ENCODE results near the gene BLACAT1. TPM values are rescaled to one million over a fixed set of nuclear protein-coding genes. Genes with fewer than 3 reads are reported as not detected.

BLACAT1 gene
- total and polyA plus RNA-seq, 12 donors = 0.03 to 0.08 (median 0.06) TPM; not detected in 8

DNA sequence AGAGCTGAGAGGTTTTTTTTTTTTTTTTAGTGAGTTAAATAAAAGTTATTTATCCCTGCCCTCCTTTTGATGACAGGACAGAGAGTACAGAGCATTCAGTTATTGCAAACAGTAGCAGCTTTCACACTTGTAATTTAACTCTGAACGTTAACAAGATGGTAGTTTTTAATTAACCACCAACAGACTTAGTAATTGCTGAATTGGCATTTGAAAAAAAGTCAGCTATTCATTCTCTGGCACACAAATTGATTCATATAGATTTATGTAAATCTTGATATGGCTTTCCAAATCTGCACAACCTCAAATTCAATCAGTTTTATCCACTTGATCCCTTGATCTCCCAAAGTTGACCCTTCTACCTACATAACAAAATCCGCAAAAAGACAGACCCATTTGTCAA, 34.9 kb downstream of the BLACAT1 start:
- Histone ChIP-seq H3K27ac (no peak overlapping the region), H3K4me1 (replicated peaks in 1 of 2) (no peaks in the 10 kb centered on the region), H3K9me3 (replicated peaks in 1 of 3) (no peaks in the 10 kb centered on the region), H3K27me3 (no peaks in the 10 kb centered on the region), H3K4me3 (no peak overlapping the region), H3K36me3 (replicated peaks in 1 of 2) (no peaks in the 10 kb centered on the region)
- intact Hi-C loops (cut with DNase I) = no loop called here
- no peak for DNase-seq
- 70 to 80% (median 77%) methylated on average over 2 of the region's 2 CpGs for WGBS, 4 donors
- TF ChIP-seq CTCF (IDR thresholded peaks at IDR 0.05) (no peak), POLR2A (IDR thresholded peaks at IDR 0.05) (no peak)

- peak in 2 of 7 donors; percentile 26 to 35 for DNase-seq
- Histone ChIP-seq H3K4me1 (replicated peaks in 1 of 2) (no peaks in the 10 kb centered on the region), H3K4me3 (no peak overlapping the region), H3K36me3 (replicated peaks in 1 of 2) (no peaks in the 10 kb centered on the region), H3K27ac (no peak overlapping the region), H3K27me3 (no peaks in the 10 kb centered on the region), H3K9me3 (replicated peaks in 1 of 3) (no peaks in the 10 kb centered on the region)
- intact Hi-C loops (cut with DNase I) = no loop called here
- TF ChIP-seq CTCF (IDR thresholded peaks at IDR 0.05) (no peak), POLR2A (IDR thresholded peaks at IDR 0.05) (no peak)
- WGBS, 4 donors = 61 to 76% (median 69%) methylated on average over 8 to 10 of the region's 10 CpGs
Measured at GRCh38 chr1:205417870-205418635, 37.8 kb downstream of the BLACAT1 start.

DNA sequence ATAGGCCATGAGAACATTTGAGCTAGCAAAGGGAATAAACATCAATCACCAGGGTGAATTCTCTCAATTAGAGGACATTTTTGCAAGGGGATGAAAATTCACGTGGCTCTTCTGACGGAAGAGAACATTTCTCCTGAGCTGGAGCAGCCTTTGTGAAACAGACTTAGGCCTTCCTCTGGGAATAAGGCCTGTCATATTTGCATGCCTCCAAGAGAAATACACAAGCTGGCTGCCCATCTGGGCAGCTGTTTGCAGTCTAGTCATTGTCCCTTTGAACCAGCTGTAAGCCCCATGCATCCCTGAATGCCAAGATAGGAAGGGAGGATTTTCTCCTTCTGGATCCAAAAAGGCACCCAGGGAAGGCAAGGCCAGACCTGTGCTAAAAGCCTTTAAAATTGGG, 39.5 kb downstream of the BLACAT1 start:
- Histone ChIP-seq H3K36me3 (replicated peaks in 1 of 2) (no peaks in the 10 kb centered on the region), H3K4me1 (replicated peaks in 1 of 2) (no peaks in the 10 kb centered on the region), H3K4me3 (no peak overlapping the region), H3K27me3 (no peaks in the 10 kb centered on the region), H3K27ac (peak overlapping the region in 2 of 5 donors; percentile 38 to 69), H3K9me3 (replicated peaks in 1 of 3) (no peaks in the 10 kb centered on the region)
- WGBS, 4 donors = 50 to 82% (median 61%) methylated on average over 2 of the region's 2 CpGs
- no peak for DNase-seq
- TF ChIP-seq CTCF (IDR thresholded peaks at IDR 0.05) (no peak), POLR2A (IDR thresholded peaks at IDR 0.05) (no peak)
- intact Hi-C loops (cut with DNase I) = no loop called here

DNA sequence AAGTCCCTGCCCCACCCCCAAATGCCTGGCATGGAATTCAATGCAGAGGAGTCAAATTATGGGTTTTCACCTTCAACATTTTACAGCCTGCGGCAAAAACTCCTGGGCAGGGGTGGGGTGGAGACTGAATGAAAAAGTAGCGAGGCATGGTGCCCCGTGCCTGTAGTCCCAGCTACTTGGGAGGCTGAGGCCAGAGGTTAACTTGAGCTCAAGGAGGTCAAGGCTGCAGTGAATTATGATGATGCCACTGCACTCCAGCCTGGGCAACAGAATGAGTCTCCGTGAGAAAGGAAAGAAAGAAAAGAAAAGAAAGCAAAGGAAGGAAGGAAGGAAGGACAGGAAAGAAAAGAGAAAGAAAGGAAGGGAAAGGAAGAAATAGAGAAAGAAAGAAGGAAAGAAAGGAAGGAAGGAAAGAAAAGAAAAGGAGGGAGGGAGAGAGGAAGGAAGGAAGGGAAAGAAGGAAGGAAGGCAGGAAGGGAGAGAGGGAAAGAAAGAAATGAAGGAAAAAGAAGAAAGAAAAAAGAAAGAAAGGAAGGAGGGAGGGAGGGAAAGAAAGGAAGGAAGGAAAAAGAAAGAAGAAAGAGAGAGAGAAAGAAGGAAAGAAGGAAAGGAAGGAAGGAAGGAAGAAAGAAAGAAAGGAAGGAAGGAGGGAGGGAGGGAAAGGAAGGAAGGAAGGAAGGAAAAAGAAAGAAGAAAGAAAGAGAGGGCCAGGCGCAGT, 45.1 kb downstream of the BLACAT1 start:
- DNase-seq = peak in 4 of 7 donors; percentile 23 to 41 (median 26)
- peaks cover 0 to 9% of the 10 kb centered on the region in 2 donors for H3K4me1 ChIP-seq (replicated peaks in 1 of 2)
- intact Hi-C loops (cut with DNase I) = no loop called here
- TF ChIP-seq CTCF (IDR thresholded peaks at IDR 0.05) (no peak), POLR2A (IDR thresholded peaks at IDR 0.05) (no peak)
- no peaks in the 10 kb centered on the region for H3K27me3 ChIP-seq
- H3K9me3 ChIP-seq (replicated peaks in 1 of 3) = no peaks in the 10 kb centered on the region
- H3K36me3 ChIP-seq (replicated peaks in 1 of 2) = no peaks in the 10 kb centered on the region
- H3K4me3 ChIP-seq = peak overlapping the region in 1 of 4 donors; percentile 6
- WGBS, 4 donors = 42 to 52% (median 45%) methylated on average over 5 of the region's 5 CpGs
- no peak overlapping the region for H3K27ac ChIP-seq
